NCI-H345 treated with DMSO at 0.1 percent for 48 hours (cell line): ENCODE data around the gene GPA33.

Source experiments
- DNase-seq: peaks from one replicate; lab custom pipeline; 2025; ENCODE audit not compliant: unreplicated experiment; lab: John Stamatoyannopoulos, UW

The GPA33 gene

GRCh38 chr1:167118188-167118587 lies 28.0 kb upstream of the GPA33 start:
- DNase-seq, result no peak

- no peak for DNase-seq
Observed at GRCh38 chr1:167117225-167117624, 27.0 kb upstream of the GPA33 start.

GRCh38 chr1:167116174-167116573 lies 26.0 kb upstream of the GPA33 start:
- no peak for DNase-seq

GRCh38 chr1:167115655-167116054 lies 25.5 kb upstream of the GPA33 start:
- DNase-seq, result no peak

- DNase-seq, result no peak
Observed at GRCh38 chr1:167114725-167115124, 24.5 kb upstream of the GPA33 start.

- DNase-seq, result no peak
Observed at GRCh38 chr1:167111868-167112709, 21.9 kb upstream of the GPA33 start.

- no peak for DNase-seq
Observed at GRCh38 chr1:167110586-167110985, 20.4 kb upstream of the GPA33 start.

GRCh38 chr1:167109125-167109524 lies 18.9 kb upstream of the GPA33 start:
- peak; percentile 80 for DNase-seq

GRCh38 chr1:167107456-167107855 lies 17.3 kb upstream of the GPA33 start:
- no peak for DNase-seq

GRCh38 chr1:167106119-167106461 lies 15.9 kb upstream of the GPA33 start:
- no peak for DNase-seq

GRCh38 chr1:167105271-167106118 lies 15.3 kb upstream of the GPA33 start:
- DNase-seq, result no peak

GRCh38 chr1:167104256-167104633 lies 14.1 kb upstream of the GPA33 start:
- no peak for DNase-seq

- no peak for DNase-seq
Observed at GRCh38 chr1:167102906-167103573, 12.9 kb upstream of the GPA33 start.

- no peak for DNase-seq
Observed at GRCh38 chr1:167101754-167102153, 11.6 kb upstream of the GPA33 start.

GRCh38 chr1:167100730-167101129 lies 10.6 kb upstream of the GPA33 start:
- no peak for DNase-seq

- no peak for DNase-seq
Observed at GRCh38 chr1:167099851-167100250, 9.7 kb upstream of the GPA33 start.

- DNase-seq, result no peak
Observed at GRCh38 chr1:167095368-167095767, 5.2 kb upstream of the GPA33 start.

- no peak for DNase-seq
Observed at GRCh38 chr1:167094690-167095089, 4.5 kb upstream of the GPA33 start.

GRCh38 chr1:167093846-167094516 lies 3.8 kb upstream of the GPA33 start, which contains the start of gene STYXL2:
STYXL2 (plus strand) TSS chr1:167094075; CDS start chr1:167094850, 775 bp downstream.
- DNase-seq, result no peak

- no peak for DNase-seq
Observed at GRCh38 chr1:167092653-167093052, 2.5 kb upstream of the GPA33 start.

- DNase-seq, result no peak
Observed at GRCh38 chr1:167089939-167090313, 251 bp downstream of the GPA33 start.
